KMS-11 (cell line): Measurements from ENCODE around the gene PLSCR3.

ENCODE experiments used
- H2AFZ ChIP-seq: fragments of 200-600 bp; sonication (generic); 2 replicates; pipeline ENCODE4 v1.6.1; 2016; ENCODE audit warnings: antibody characterized with exemption, mixed run types, low read depth
- H3K27ac ChIP-seq: fragments of 200-600 bp; sonication (generic); 2 replicates; pipeline ENCODE4 v1.6.1; 2016; ENCODE audit warnings: mild to moderate bottlenecking, mixed run types
- H3K27me3 ChIP-seq: fragments of 200-600 bp; sonication (generic); 2 replicates; pipeline ENCODE4 v1.6.1; 2017; ENCODE audit warnings: mild to moderate bottlenecking, low read depth, mixed run types, moderate library complexity; ENCODE audit not compliant: insufficient read depth
- H3K36me3 ChIP-seq: fragments of 200-600 bp; sonication (generic); 2 replicates; pipeline ENCODE4 v1.6.1; 2017; ENCODE audit warnings: mild to moderate bottlenecking, mixed run types; ENCODE audit not compliant: insufficient read depth
- H3K4me1 ChIP-seq: fragments of 200-600 bp; sonication (generic); 2 replicates; pipeline ENCODE4 v1.6.1; 2016; ENCODE audit warnings: mild to moderate bottlenecking, low read depth, mixed run types; ENCODE audit not compliant: poor library complexity, severe bottlenecking
- H3K4me2 ChIP-seq: fragments of 200-600 bp; sonication (generic); 2 replicates; pipeline ENCODE4 v1.7.0; 2016; ENCODE audit warnings: mild to moderate bottlenecking, mixed run types
- H3K4me3 ChIP-seq: fragments of 200-600 bp; sonication (generic); IDR thresholded peaks from 2 replicates; pipeline ENCODE4 v1.6.1; 2017; ENCODE audit warnings: low read depth, low read length, mixed read lengths; ENCODE audit not compliant: insufficient read depth
- H3K79me2 ChIP-seq: fragments of 200-600 bp; sonication (generic); 2 replicates; pipeline ENCODE4 v1.6.1; 2016; ENCODE audit warnings: low read depth, mixed run types; ENCODE audit not compliant: insufficient read depth
- H3K9ac ChIP-seq: fragments of 200-600 bp; sonication (generic); 2 replicates; pipeline ENCODE4 v1.6.1; 2016; ENCODE audit warnings: mild to moderate bottlenecking, mixed run types
- H4K20me1 ChIP-seq: fragments of 200-600 bp; sonication (generic); 2 replicates; pipeline ENCODE4 v1.6.1; 2016; ENCODE audit warnings: mild to moderate bottlenecking, mixed run types; ENCODE audit not compliant: insufficient read depth
- TF ChIP-seq, protein P1 (sequence below): fragments of 200-600 bp; sonication (generic); conservative IDR thresholded peaks from 2 replicates; pipeline ENCODE4 v1.6.1; 2017; ENCODE audit warnings: low read depth, mild to moderate bottlenecking, antibody characterized with exemption, low read length, moderate library complexity, mixed read lengths

Gene PLSCR3

DNA sequence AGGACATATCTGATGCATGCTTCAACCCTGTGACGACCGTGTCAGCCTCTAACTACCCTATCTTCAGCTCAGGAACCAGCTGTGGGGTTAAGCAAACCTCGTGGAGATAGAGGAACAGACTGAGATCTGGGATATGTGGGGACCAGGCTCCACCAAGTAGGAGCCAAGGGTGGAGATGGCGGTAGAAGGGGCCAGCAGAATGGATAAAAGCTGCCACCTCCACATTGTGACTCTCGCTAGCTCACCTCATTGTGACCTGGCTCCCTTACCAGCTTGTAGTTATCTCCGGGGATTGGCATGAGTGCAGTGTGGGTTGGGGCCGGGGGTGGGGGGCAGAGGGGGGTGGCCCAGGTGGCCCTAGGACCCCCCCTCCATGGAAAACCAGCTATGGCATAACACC, 31.0 kb upstream of the PLSCR3 start, which contains the start of gene SPEM2:
Gene SPEM2 (plus strand): TSS at position 301 of the 400 bp plus-strand sequence. CDS start 73 bp downstream, at position 374.
- H3K4me2 ChIP-seq: no peak within 1 kb of the TSS
- H3K36me3 ChIP-seq: no peaks in the 10 kb centered on the region
- no peaks in the 10 kb centered on the region for H3K27me3 ChIP-seq
- H4K20me1 ChIP-seq: no peaks in the 10 kb centered on the region
- no peak within 1 kb of the TSS for H3K4me3 ChIP-seq
- H3K27ac ChIP-seq: no peak within 1 kb of the TSS
- H3K9ac ChIP-seq: no peak within 1 kb of the TSS
- TF ChIP-seq, protein P1, sequence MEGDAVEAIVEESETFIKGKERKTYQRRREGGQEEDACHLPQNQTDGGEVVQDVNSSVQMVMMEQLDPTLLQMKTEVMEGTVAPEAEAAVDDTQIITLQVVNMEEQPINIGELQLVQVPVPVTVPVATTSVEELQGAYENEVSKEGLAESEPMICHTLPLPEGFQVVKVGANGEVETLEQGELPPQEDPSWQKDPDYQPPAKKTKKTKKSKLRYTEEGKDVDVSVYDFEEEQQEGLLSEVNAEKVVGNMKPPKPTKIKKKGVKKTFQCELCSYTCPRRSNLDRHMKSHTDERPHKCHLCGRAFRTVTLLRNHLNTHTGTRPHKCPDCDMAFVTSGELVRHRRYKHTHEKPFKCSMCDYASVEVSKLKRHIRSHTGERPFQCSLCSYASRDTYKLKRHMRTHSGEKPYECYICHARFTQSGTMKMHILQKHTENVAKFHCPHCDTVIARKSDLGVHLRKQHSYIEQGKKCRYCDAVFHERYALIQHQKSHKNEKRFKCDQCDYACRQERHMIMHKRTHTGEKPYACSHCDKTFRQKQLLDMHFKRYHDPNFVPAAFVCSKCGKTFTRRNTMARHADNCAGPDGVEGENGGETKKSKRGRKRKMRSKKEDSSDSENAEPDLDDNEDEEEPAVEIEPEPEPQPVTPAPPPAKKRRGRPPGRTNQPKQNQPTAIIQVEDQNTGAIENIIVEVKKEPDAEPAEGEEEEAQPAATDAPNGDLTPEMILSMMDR: no peak
- H3K79me2 ChIP-seq: no peaks in the 10 kb centered on the region
- H2AFZ ChIP-seq: no peak within 1 kb of the TSS
- no peaks in the 10 kb centered on the region for H3K4me1 ChIP-seq

DNA sequence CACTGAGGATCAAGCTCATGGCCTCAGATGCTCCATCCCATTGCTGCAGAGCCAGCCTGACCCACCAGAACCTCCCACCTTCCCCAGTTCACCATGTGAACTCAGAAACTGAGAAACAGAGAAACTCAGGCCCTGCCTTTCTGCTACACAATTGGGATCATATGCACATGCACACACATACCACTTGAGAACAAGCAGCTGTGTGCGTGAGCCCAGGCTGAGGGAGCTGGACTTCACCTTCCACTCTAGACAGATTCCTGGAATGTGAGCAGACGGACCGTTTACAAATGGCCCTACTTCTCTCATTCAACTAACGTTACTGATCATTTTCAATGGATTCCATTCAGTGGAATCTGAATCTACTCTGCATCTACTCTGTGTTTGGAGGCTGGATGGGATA, 29.4 kb upstream of the PLSCR3 start:
- Histone ChIP-seq H3K79me2 (no peaks in the 10 kb centered on the region), H3K4me3 (no peak overlapping the region), H4K20me1 (no peaks in the 10 kb centered on the region), H3K27ac (no peak overlapping the region), H3K36me3 (no peaks in the 10 kb centered on the region), H3K4me2 (no peak overlapping the region), H3K27me3 (no peaks in the 10 kb centered on the region), H2AFZ (no peak overlapping the region), H3K4me1 (no peaks in the 10 kb centered on the region), H3K9ac (no peak overlapping the region)
- TF ChIP-seq, protein P1: no peak

DNA sequence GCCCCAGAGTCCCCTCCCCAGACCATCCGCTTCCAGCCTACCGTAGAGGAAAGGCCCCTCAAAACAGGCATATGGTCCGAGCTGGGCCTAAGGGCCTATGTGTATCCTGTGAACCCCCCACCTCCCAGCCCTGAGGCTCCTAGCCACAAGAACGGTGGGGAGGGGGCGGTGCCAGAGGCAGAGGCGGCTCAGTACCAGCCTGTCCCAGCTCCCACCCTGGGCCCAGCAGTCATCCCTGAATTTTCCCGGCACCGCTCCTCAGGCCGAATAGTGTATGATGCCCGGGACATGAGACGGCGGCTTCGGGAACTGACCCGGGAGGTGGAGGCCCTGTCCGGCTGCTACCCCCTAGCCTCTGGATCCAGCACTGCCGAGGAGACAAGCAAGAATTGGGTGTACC, 26.9 kb upstream of the PLSCR3 start:
- H3K79me2 ChIP-seq: no peaks in the 10 kb centered on the region
- H2AFZ ChIP-seq: no peak overlapping the region
- H3K4me3 ChIP-seq: no peak overlapping the region
- no peak overlapping the region for H3K27ac ChIP-seq
- no peaks in the 10 kb centered on the region for H4K20me1 ChIP-seq
- H3K4me2 ChIP-seq: no peak overlapping the region
- H3K4me1 ChIP-seq: no peaks in the 10 kb centered on the region
- TF ChIP-seq, protein P1: no peak
- H3K9ac ChIP-seq: no peak overlapping the region
- H3K36me3 ChIP-seq: no peaks in the 10 kb centered on the region
- no peaks in the 10 kb centered on the region for H3K27me3 ChIP-seq

DNA sequence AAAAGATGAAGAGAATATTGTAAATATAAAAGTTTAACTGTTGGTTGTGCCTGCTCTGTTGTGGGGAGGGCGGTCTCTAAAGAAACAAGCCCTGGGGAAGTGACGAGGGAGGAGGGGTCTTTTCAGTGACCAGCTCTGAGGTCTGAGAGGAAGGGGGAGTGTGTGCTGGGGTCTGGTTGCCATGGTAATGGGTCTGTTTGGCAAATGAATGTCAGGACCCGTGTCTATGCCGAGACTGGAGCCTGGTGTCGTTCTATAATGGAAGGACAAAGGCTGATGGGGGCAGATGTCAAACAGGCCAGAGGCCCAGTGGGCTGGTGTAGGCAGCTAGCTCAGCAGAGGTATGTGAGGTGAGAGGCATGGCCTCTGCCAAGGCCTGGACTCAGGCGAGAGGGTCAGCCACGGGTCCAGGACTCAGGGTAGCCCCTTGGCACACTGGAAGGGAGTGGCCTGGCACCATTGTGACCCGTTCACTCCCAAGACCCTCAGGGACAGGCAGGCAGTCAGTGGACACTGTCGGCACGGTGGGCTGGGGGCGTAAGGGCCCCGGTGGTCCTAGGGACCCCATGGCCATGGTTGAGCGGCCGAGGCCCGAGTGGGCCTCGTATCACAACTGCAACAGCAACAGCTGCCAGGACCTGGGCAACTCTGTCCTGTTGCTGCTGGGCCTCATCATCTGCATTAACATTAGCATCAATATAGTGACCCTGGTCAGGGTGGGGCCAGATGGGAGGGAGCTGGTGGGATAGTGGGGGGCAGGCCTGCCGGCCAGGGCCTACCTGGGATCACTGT, 25.7 kb upstream of the PLSCR3 start, which contains the start of gene SPEM1:
Gene SPEM1 (plus strand): TSS at position 506 of the 792 bp plus-strand sequence. CDS start 61 bp downstream, at position 567.
- H3K27me3 ChIP-seq: no peaks in the 10 kb centered on the region
- no peaks in the 10 kb centered on the region for H3K36me3 ChIP-seq
- no peaks in the 10 kb centered on the region for H3K79me2 ChIP-seq
- H3K27ac ChIP-seq: no peak within 1 kb of the TSS
- H3K9ac ChIP-seq: no peak within 1 kb of the TSS
- no peak within 1 kb of the TSS for H3K4me2 ChIP-seq
- H3K4me3 ChIP-seq: no peak within 1 kb of the TSS
- H3K4me1 ChIP-seq: no peaks in the 10 kb centered on the region
- H2AFZ ChIP-seq: no peak within 1 kb of the TSS
- TF ChIP-seq, protein P1: no peak
- no peaks in the 10 kb centered on the region for H4K20me1 ChIP-seq
